ENCODE data around the gene ANKS1B.

ANKS1B gene

DNA sequence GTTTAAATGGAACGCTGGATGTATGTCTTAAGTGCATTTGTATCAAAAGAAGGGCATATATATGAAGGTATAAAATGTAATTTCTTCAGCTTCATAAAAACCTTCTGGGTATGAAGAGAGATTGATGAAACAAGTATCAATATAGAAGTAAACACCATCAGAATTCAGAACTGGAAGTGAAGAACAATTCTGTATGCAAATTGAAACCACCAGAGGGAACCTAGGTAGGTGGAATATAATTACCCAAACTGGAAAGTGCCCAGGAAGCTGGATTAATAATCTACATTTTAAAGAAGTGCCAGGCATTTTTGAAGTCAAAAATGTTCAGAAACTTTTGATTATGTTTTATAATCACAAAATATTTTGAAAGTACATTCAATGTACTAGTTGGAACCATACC lies 673.4 kb downstream of the ANKS1B start:
- Histone ChIP-seq H3K36me3 (ENCODE audit: insufficient read depth, insufficient read length, low read length) (no peaks in the 10 kb centered on the region), H3K9ac (ENCODE audit: insufficient read length, low read depth) (no peak overlapping the region), H3K4me1 (ENCODE audit: insufficient read depth, insufficient read length) (no peaks in the 10 kb centered on the region), H3K27me3 (ENCODE audit: insufficient read depth, insufficient read length) (no peaks in the 10 kb centered on the region), H3K9me3 (ENCODE audit: insufficient read depth, low read length) (no peaks in the 10 kb centered on the region), H3K4me3 (ENCODE audit: insufficient read length, low read depth) (no peak overlapping the region)
- DNase-seq (ENCODE audit: low read depth, low spot score) = no peak
- TF ChIP-seq SUZ12 (IDR thresholded peaks at IDR 0.05; ENCODE audit: extremely low read depth, insufficient read depth, insufficient read length) (no peak), ZNF274 (IDR thresholded peaks at IDR 0.05; ENCODE audit: low read depth, low read length) (no peak), YY1 (IDR thresholded peaks at IDR 0.05; ENCODE audit: insufficient read depth, insufficient read length) (no peak)

DNA sequence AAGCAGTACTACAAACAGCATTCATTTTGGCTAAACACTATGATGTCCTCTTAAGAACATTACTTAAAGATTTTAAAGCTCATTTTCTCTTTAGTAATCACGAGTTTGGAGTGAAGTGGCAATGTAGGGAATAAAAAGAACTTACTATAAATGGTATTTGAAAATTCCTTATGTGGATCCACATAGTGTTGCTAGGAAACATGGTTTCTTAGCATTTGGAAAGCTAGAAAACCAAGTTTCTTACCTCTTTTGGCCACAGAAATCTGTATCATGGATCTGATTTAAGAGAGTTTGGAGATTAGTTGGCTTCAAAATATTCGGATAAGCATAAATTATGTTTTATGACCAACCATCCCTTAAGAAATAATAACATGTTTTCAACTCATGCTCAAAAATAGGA lies 674.9 kb downstream of the ANKS1B start:
- Histone ChIP-seq H3K36me3 (ENCODE audit: insufficient read depth, insufficient read length, low read length) (no peaks in the 10 kb centered on the region), H3K9ac (ENCODE audit: insufficient read length, low read depth) (no peak overlapping the region), H3K9me3 (ENCODE audit: insufficient read depth, low read length) (no peaks in the 10 kb centered on the region), H3K27me3 (ENCODE audit: insufficient read depth, insufficient read length) (no peaks in the 10 kb centered on the region), H3K4me3 (ENCODE audit: insufficient read length, low read depth) (no peak overlapping the region), H3K4me1 (ENCODE audit: insufficient read depth, insufficient read length) (no peaks in the 10 kb centered on the region)
- TF ChIP-seq YY1 (IDR thresholded peaks at IDR 0.05; ENCODE audit: insufficient read depth, insufficient read length) = no peak
- TF ChIP-seq SUZ12 (IDR thresholded peaks at IDR 0.05; ENCODE audit: extremely low read depth, insufficient read depth, insufficient read length) = no peak
- no peak for TF ChIP-seq ZNF274 (IDR thresholded peaks at IDR 0.05; ENCODE audit: low read depth, low read length)
- no peak for DNase-seq (ENCODE audit: low read depth, low spot score)

DNA sequence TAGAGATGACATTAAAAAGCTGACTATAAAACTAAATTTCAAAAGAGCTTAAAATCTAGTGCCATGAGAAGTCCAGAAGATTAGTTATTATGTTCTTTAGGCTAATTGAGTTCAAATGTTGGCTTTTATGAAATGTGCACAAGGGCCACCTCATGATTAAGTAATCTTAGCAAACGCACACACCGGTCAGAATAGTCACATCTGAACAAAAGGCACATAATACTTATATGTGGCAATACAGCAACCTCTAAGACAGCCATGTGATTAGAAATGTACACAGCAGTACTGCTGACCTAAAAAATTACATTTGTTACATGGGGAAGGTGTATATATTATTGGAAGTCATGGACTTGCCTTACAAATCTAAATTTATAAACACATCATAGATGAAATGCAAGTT lies 681.9 kb downstream of the ANKS1B start:
- DNase-seq (ENCODE audit: low read depth, low spot score) = no peak
- Histone ChIP-seq H3K4me1 (ENCODE audit: insufficient read depth, insufficient read length) (no peaks in the 10 kb centered on the region), H3K9me3 (ENCODE audit: insufficient read depth, low read length) (no peaks in the 10 kb centered on the region), H3K27me3 (ENCODE audit: insufficient read depth, insufficient read length) (no peaks in the 10 kb centered on the region), H3K9ac (ENCODE audit: insufficient read length, low read depth) (no peak overlapping the region), H3K4me3 (ENCODE audit: insufficient read length, low read depth) (no peak overlapping the region), H3K36me3 (ENCODE audit: insufficient read depth, insufficient read length, low read length) (no peaks in the 10 kb centered on the region)
- TF ChIP-seq YY1 (IDR thresholded peaks at IDR 0.05; ENCODE audit: insufficient read depth, insufficient read length) (no peak), SUZ12 (IDR thresholded peaks at IDR 0.05; ENCODE audit: extremely low read depth, insufficient read depth, insufficient read length) (no peak), ZNF274 (IDR thresholded peaks at IDR 0.05; ENCODE audit: low read depth, low read length) (no peak)

DNA sequence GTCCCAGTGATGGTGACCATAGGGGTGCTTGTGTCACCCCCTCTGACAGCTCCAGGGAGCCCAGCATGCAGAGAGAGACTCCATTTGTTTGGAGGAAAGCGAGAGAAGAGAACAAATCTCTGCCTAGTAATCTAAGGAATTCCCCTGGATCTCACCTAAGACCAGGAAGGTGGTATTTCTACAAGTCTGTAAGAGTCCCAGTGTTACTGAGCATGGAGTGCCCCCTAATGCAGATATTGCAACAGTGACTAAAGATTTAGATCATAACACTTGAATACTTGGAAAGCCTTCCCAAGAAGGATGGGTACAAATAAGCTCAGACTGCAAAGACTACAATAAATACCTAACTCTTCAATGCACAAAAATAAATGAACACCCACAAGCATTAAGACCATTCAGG lies 697.6 kb downstream of the ANKS1B start:
- Histone ChIP-seq H3K4me1 (ENCODE audit: insufficient read depth, insufficient read length) (no peaks in the 10 kb centered on the region), H3K4me3 (ENCODE audit: insufficient read length, low read depth) (no peak overlapping the region), H3K9ac (ENCODE audit: insufficient read length, low read depth) (no peak overlapping the region), H3K9me3 (ENCODE audit: insufficient read depth, low read length) (peaks cover 18% of the 10 kb centered on the region), H3K36me3 (ENCODE audit: insufficient read depth, insufficient read length, low read length) (no peaks in the 10 kb centered on the region), H3K27me3 (ENCODE audit: insufficient read depth, insufficient read length) (no peaks in the 10 kb centered on the region)
- DNase-seq (ENCODE audit: low read depth, low spot score) = no peak
- TF ChIP-seq SUZ12 (IDR thresholded peaks at IDR 0.05; ENCODE audit: extremely low read depth, insufficient read depth, insufficient read length) (no peak), YY1 (IDR thresholded peaks at IDR 0.05; ENCODE audit: insufficient read depth, insufficient read length) (no peak), ZNF274 (IDR thresholded peaks at IDR 0.05; ENCODE audit: low read depth, low read length) (no peak)

DNA sequence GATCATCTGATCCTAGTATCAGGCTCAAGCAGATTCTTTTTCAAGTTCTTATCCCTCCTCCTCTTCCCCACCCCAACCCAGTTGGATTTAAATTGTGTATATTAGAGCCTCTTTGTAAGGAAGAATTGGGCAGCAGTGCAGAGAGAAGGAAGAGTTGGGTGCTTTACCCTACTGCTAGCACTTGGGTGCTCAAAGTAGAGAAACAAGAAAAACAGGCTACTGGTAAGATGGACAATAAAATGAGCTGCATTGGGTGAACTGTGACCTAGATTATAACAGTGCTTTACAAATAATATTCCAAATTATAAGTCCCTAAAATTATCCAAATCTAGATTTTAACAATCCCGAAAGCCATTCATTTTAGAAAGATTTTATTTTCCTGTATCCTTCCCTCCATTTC lies 700.6 kb downstream of the ANKS1B start:
- Histone ChIP-seq H3K36me3 (ENCODE audit: insufficient read depth, insufficient read length, low read length) (no peaks in the 10 kb centered on the region), H3K4me3 (ENCODE audit: insufficient read length, low read depth) (no peak overlapping the region), H3K4me1 (ENCODE audit: insufficient read depth, insufficient read length) (no peaks in the 10 kb centered on the region), H3K27me3 (ENCODE audit: insufficient read depth, insufficient read length) (no peaks in the 10 kb centered on the region), H3K9me3 (ENCODE audit: insufficient read depth, low read length) (no peaks in the 10 kb centered on the region), H3K9ac (ENCODE audit: insufficient read length, low read depth) (no peak overlapping the region)
- TF ChIP-seq SUZ12 (IDR thresholded peaks at IDR 0.05; ENCODE audit: extremely low read depth, insufficient read depth, insufficient read length) = no peak
- no peak for TF ChIP-seq ZNF274 (IDR thresholded peaks at IDR 0.05; ENCODE audit: low read depth, low read length)
- no peak for TF ChIP-seq YY1 (IDR thresholded peaks at IDR 0.05; ENCODE audit: insufficient read depth, insufficient read length)
- no peak for DNase-seq (ENCODE audit: low read depth, low spot score)

DNA sequence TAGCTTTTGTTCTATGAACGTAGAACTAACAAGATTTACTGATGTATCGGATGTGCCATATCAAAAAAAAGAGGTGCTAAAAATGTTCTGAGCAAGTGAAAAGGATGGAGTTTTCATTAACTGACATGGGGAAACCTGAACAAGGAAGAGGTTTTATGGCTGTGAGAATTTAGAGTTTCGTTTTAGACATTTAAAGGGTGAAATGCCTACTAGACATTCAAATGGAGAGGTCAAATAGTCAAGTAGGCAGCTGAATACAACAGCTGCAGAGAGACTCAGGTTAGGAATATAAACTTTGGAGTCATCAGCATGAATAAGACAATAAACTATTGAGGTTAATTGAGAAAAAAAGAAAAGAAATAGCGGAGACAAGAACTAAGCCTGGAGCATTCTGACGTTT lies 702.1 kb downstream of the ANKS1B start:
- no peak for DNase-seq (ENCODE audit: low read depth, low spot score)
- no peaks in the 10 kb centered on the region for H3K36me3 ChIP-seq (ENCODE audit: insufficient read depth, insufficient read length, low read length)
- no peak overlapping the region for H3K9ac ChIP-seq (ENCODE audit: insufficient read length, low read depth)
- no peaks in the 10 kb centered on the region for H3K27me3 ChIP-seq (ENCODE audit: insufficient read depth, insufficient read length)
- no peak overlapping the region for H3K4me3 ChIP-seq (ENCODE audit: insufficient read length, low read depth)
- no peaks in the 10 kb centered on the region for H3K4me1 ChIP-seq (ENCODE audit: insufficient read depth, insufficient read length)
- no peaks in the 10 kb centered on the region for H3K9me3 ChIP-seq (ENCODE audit: insufficient read depth, low read length)
- no peak for TF ChIP-seq ZNF274 (IDR thresholded peaks at IDR 0.05; ENCODE audit: low read depth, low read length)
- TF ChIP-seq SUZ12 (IDR thresholded peaks at IDR 0.05; ENCODE audit: extremely low read depth, insufficient read depth, insufficient read length) = no peak

DNA sequence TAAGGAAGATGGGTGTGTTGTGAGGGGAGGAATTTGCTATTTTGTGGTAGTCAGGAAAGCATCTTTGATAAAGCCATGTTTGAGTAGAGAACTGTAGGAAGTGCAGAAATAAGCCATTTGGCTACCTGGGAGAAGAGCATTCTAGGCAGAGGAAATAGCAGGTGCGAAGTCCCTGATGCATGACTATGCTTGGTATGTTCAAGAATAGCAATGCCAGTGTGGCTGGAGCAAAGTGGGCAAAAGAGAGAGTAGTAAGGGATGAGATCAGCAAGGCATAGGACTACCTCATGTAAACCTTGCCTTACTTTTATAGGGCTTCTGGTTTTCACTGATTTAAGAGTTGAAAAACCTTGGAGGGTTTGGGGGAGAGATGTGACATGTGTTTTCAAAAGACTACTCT lies 702.6 kb downstream of the ANKS1B start:
- H3K27me3 ChIP-seq (ENCODE audit: insufficient read depth, insufficient read length) = no peaks in the 10 kb centered on the region
- no peaks in the 10 kb centered on the region for H3K9me3 ChIP-seq (ENCODE audit: insufficient read depth, low read length)
- no peak overlapping the region for H3K4me3 ChIP-seq (ENCODE audit: insufficient read length, low read depth)
- no peaks in the 10 kb centered on the region for H3K4me1 ChIP-seq (ENCODE audit: insufficient read depth, insufficient read length)
- H3K36me3 ChIP-seq (ENCODE audit: insufficient read depth, insufficient read length, low read length) = no peaks in the 10 kb centered on the region
- no peak overlapping the region for H3K9ac ChIP-seq (ENCODE audit: insufficient read length, low read depth)
- TF ChIP-seq SUZ12 (IDR thresholded peaks at IDR 0.05; ENCODE audit: extremely low read depth, insufficient read depth, insufficient read length) = no peak
- no peak for TF ChIP-seq YY1 (IDR thresholded peaks at IDR 0.05; ENCODE audit: insufficient read depth, insufficient read length)
- TF ChIP-seq ZNF274 (IDR thresholded peaks at IDR 0.05; ENCODE audit: low read depth, low read length) = no peak
- DNase-seq (ENCODE audit: low read depth, low spot score) = no peak

- H3K4me3 ChIP-seq (ENCODE audit: insufficient read length, low read depth) = no peak overlapping the region
- no peak overlapping the region for H3K9ac ChIP-seq (ENCODE audit: insufficient read length, low read depth)
- TF ChIP-seq SUZ12 (IDR thresholded peaks at IDR 0.05; ENCODE audit: extremely low read depth, insufficient read depth, insufficient read length) = no peak
- H3K4me1 ChIP-seq (ENCODE audit: insufficient read depth, insufficient read length) = no peaks in the 10 kb centered on the region
- H3K9me3 ChIP-seq (ENCODE audit: insufficient read depth, low read length) = no peaks in the 10 kb centered on the region
- no peaks in the 10 kb centered on the region for H3K27me3 ChIP-seq (ENCODE audit: insufficient read depth, insufficient read length)
- no peaks in the 10 kb centered on the region for H3K36me3 ChIP-seq (ENCODE audit: insufficient read depth, insufficient read length, low read length)
- DNase-seq (ENCODE audit: low read depth, low spot score) = no peak
Measured at GRCh38 chr12:99281277-99281676, 703.5 kb downstream of the ANKS1B start.
